Keratinocyte (primary cell): ENCODE data around the gene LENG9. TPM values are rescaled to one million over a fixed set of nuclear protein-coding genes. Genes with fewer than 3 reads are reported as not detected.

Source experiments
- DNase-seq: peaks from one replicate; pipeline ENCODE4 v3.0.0-alpha.2; 2011; ENCODE audit warnings: low read depth, missing footprints, low spot score
- FAIRE-seq: peaks from 2 replicates; lab custom pipeline; 2011; peaks lifted over from hg19 to GRCh38; lab: Jason Lieb, UNC
- H2AFZ ChIP-seq: 2 replicates; pipeline ENCODE4 v1.6.0; 2012; ENCODE audit warnings: low read length, control low read depth, inconsistent platforms; ENCODE audit not compliant: control insufficient read depth
- H3K27ac ChIP-seq: 2 replicates; pipeline ENCODE4 v1.5.1; 2011; ENCODE audit warnings: low read length; ENCODE audit not compliant: control insufficient read depth, insufficient read depth
- H3K27me3 ChIP-seq: 3 replicates; pipeline ENCODE4 v1.6.0; 2011; ENCODE audit warnings: low read length; ENCODE audit not compliant: control insufficient read depth, insufficient read depth; ENCODE audit errors: extremely low read depth
- H3K36me3 ChIP-seq, 2 experiments: 2 replicates in 1 of 2; 3 replicates in 1 of 2; pipeline ENCODE4 v1.5.1; 2011; ENCODE audit warnings: low read length in 2 of 2, mild to moderate bottlenecking in 1 of 2; ENCODE audit not compliant: control insufficient read depth in 2 of 2, insufficient read depth in 2 of 2; ENCODE audit errors: extremely low read depth in 1 of 2
- H3K4me1 ChIP-seq: 3 replicates; pipeline ENCODE4 v1.5.1; 2011; ENCODE audit warnings: low read length; ENCODE audit not compliant: control insufficient read depth, insufficient read depth; ENCODE audit errors: extremely low read depth
- H3K4me2 ChIP-seq: 3 replicates; pipeline ENCODE4 v1.6.0; 2011; ENCODE audit warnings: low read depth, low read length; ENCODE audit not compliant: control insufficient read depth, insufficient read depth; ENCODE audit errors: extremely low read depth
- H3K4me3 ChIP-seq, 3 experiments: fragments of 200-600 bp in 1 of 3; sonication (generic) in 1 of 3; 2 replicates in 2 of 3; 3 replicates in 1 of 3; pipeline ENCODE4 v1.5.1; 2011 to 2016; ENCODE audit warnings: low read length in 3 of 3, mild to moderate bottlenecking in 3 of 3, control low read depth in 2 of 3, inconsistent platforms in 1 of 3, low read depth in 1 of 3, mixed read lengths in 1 of 3, mixed run types in 1 of 3, moderate library complexity in 1 of 3; ENCODE audit not compliant: control insufficient read depth in 2 of 3, insufficient read depth in 2 of 3; ENCODE audit errors: extremely low read depth in 1 of 3
- H3K79me2 ChIP-seq: 2 replicates; pipeline ENCODE4 v1.6.0; 2012; ENCODE audit warnings: low read length; ENCODE audit not compliant: control insufficient read depth, insufficient read depth
- H3K9ac ChIP-seq: 3 replicates; pipeline ENCODE4 v1.6.0; 2011; ENCODE audit warnings: low read length; ENCODE audit not compliant: control insufficient read depth, insufficient read depth; ENCODE audit errors: extremely low read depth
- H3K9me1 ChIP-seq: 3 replicates; pipeline ENCODE4 v1.6.0; 2011; ENCODE audit warnings: low read length; ENCODE audit not compliant: control insufficient read depth, insufficient read depth; ENCODE audit errors: extremely low read depth
- H3K9me3 ChIP-seq: 2 replicates; pipeline ENCODE4 v1.5.1; 2012; ENCODE audit warnings: low read depth, low read length; ENCODE audit not compliant: control insufficient read depth
- H4K20me1 ChIP-seq: 3 replicates; pipeline ENCODE4 v1.6.0; 2011; ENCODE audit warnings: low read length; ENCODE audit not compliant: control insufficient read depth, insufficient read depth; ENCODE audit errors: extremely low read depth
- EZH2 ChIP-seq: IDR thresholded peaks from one replicate; pipeline ENCODE4 v1.6.1; 2012; ENCODE audit warnings: inconsistent platforms, mild to moderate bottlenecking, low read length, moderate library complexity
- dilution Hi-C: fragments of 300-500 bp; cut with MboI; formaldehyde crosslinking; loops from one replicate; pipeline ENCODE4 v1.7.0; 2020; ENCODE audit warnings: low sequenced_read_pairs; ENCODE audit not compliant: extremely low pct_ligation_motif_present
- polyA plus RNA-seq, 5 experiments: library from polyadenylated mRNA; depleted of rRNA in 3 of 5; stranded (reverse) in 3 of 5; stranded (forward) in 1 of 5; unstranded in 1 of 5; fragments of >200 nt; gene quantifications; 1 replicate in 1 of 5; 2 replicates in 3 of 5; 3 replicates in 1 of 5; pipeline versions ENCODE4 v1.2.1 to v1.2.3, GENCODE V29; 2011 to 2012; ENCODE audit warnings: missing spikeins in 2 of 5, low read depth in 1 of 5, low replicate concordance in 1 of 5
- TF ChIP-seq, protein P1 (sequence below), 3 experiments: IDR thresholded peaks in 1 of 3; conservative IDR thresholded peaks in 1 of 3; optimal IDR thresholded peaks in 1 of 3; 2 replicates in 2 of 3; 3 replicates in 1 of 3; pipeline versions ENCODE3 to v1.5.1; 2011; ENCODE audit warnings: low read length in 3 of 3, mild to moderate bottlenecking in 3 of 3, moderate library complexity in 2 of 3, control low read depth in 1 of 3, inconsistent platforms in 1 of 3; ENCODE audit not compliant: insufficient read depth in 2 of 3; ENCODE audit errors: extremely low read depth in 1 of 3

LENG9 gene
- polyA plus RNA-seq, 1 donor (not counting 4 experiments of a cell fraction or from before 2014, with no cell fraction given), result 1.3 TPM

DNA sequence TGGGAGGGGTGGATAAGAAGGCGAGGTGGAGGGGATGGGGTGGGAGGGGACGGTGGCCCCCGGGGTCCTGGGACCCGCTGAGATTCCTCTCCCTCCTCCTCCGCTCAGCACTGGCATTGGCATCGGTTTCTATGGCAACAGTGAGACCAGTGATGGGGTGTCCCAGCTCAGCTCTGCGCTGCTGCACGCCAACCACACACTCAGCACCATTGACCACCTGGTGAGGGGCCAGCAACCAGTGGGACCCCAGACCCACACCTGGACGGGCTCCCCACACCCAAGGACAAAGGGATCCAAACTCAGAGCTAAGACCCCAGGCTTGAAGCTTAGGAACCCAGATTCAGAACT is 42.4 kb downstream of the LENG9 start:
- no peak overlapping the region for H2AFZ ChIP-seq
- H3K27ac ChIP-seq, result no peak overlapping the region
- H3K4me3 ChIP-seq, result no peak overlapping the region
- no peaks in the 10 kb centered on the region for H3K9me1 ChIP-seq
- H3K4me2 ChIP-seq, result no peak overlapping the region
- H4K20me1 ChIP-seq, result no peaks in the 10 kb centered on the region
- H3K36me3 ChIP-seq, result no peaks in the 10 kb centered on the region
- H3K79me2 ChIP-seq, result no peaks in the 10 kb centered on the region
- FAIRE-seq (no peak), DNase-seq (no peak)
- no peak overlapping the region for H3K9ac ChIP-seq
- no peaks in the 10 kb centered on the region for H3K4me1 ChIP-seq
- TF ChIP-seq, protein P1, sequence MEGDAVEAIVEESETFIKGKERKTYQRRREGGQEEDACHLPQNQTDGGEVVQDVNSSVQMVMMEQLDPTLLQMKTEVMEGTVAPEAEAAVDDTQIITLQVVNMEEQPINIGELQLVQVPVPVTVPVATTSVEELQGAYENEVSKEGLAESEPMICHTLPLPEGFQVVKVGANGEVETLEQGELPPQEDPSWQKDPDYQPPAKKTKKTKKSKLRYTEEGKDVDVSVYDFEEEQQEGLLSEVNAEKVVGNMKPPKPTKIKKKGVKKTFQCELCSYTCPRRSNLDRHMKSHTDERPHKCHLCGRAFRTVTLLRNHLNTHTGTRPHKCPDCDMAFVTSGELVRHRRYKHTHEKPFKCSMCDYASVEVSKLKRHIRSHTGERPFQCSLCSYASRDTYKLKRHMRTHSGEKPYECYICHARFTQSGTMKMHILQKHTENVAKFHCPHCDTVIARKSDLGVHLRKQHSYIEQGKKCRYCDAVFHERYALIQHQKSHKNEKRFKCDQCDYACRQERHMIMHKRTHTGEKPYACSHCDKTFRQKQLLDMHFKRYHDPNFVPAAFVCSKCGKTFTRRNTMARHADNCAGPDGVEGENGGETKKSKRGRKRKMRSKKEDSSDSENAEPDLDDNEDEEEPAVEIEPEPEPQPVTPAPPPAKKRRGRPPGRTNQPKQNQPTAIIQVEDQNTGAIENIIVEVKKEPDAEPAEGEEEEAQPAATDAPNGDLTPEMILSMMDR (optimal IDR thresholded peaks at IDR 0.05 in 1 of 3, IDR thresholded peaks at IDR 0.05 in 1 of 3, conservative IDR thresholded peaks at IDR 0.05 in 1 of 3; ENCODE audit: extremely low read depth in 1 of 3, insufficient read depth in 2 of 3, low read length in 3 of 3), result no peak
- no peak for TF ChIP-seq EZH2
- no peaks in the 10 kb centered on the region for H3K9me3 ChIP-seq
- dilution Hi-C loops, result no loop called here
- H3K27me3 ChIP-seq, result peaks cover 40% of the 10 kb centered on the region

DNA sequence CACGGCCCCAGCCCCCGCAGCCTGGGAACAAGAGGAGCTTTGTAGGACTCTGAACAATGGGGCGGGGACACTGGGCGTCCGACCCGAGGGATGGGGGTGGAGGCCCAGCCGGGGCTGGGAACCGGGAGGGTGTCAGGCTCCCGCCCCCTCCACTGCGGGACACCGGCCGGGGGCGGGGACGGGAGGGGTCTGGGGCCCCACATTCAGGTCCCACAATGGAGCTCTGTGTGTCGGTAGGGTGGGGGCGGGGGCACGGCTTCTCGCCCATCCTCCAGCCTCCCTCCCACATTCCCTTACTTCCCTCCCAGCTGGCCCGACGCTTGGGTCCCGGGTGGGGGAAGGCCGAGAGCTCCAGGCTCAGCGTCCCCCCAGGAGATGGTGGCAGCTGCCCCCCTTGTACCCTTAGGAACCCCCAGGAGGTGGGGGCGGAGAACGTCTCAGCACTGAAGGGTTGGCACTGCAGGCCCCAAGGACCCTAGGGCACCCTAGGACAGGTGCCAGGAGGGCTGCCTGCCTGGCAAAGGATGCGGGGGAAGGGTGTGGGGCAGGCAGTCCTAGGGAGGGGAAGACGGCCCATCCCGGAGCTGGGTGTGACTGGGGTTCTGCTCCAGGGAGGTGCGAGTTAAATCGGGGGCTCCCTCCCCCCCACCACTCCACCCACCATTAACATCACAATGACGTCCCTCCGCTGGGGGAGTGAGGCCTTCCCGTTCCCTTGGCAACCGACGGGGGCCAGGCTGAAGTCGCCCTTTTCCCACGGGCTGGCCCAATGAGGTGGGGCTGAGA is 43.0 kb downstream of the LENG9 start:
- no peaks in the 10 kb centered on the region for H3K79me2 ChIP-seq
- H3K9ac ChIP-seq, result no peak overlapping the region
- no peak for FAIRE-seq
- no peak overlapping the region for H3K4me2 ChIP-seq
- no peaks in the 10 kb centered on the region for H3K4me1 ChIP-seq
- peaks cover 45% of the 10 kb centered on the region for H3K27me3 ChIP-seq
- H3K9me3 ChIP-seq, result no peaks in the 10 kb centered on the region
- no peaks in the 10 kb centered on the region for H3K36me3 ChIP-seq
- H4K20me1 ChIP-seq, result no peaks in the 10 kb centered on the region
- H3K27ac ChIP-seq, result no peak overlapping the region
- no peaks in the 10 kb centered on the region for H3K9me1 ChIP-seq
- dilution Hi-C loops, result no loop called here
- no peak overlapping the region for H3K4me3 ChIP-seq
- DNase-seq, result no peak
- no peak for TF ChIP-seq EZH2
- TF ChIP-seq, protein P1 (optimal IDR thresholded peaks at IDR 0.05 in 1 of 3, IDR thresholded peaks at IDR 0.05 in 1 of 3, conservative IDR thresholded peaks at IDR 0.05 in 1 of 3; ENCODE audit: extremely low read depth in 1 of 3, insufficient read depth in 2 of 3, low read length in 3 of 3), result no peak
- H2AFZ ChIP-seq, result no peak overlapping the region
